GM19467 (cell line): ENCODE measurements around the gene CAPN15.

Experiments
- ATAC-seq: cut with Tn5 transposase; IDR thresholded peaks from one replicate; pipeline ENCODE4 v1.9.1; 2021; ENCODE audit warnings: mild to moderate bottlenecking, moderate library complexity; ENCODE audit not compliant: unreplicated experiment

Gene CAPN15

GRCh38 chr16:524274-525040, 3.1 kb upstream of the CAPN15 start:
- ATAC-seq: no peak

- no peak for ATAC-seq
Measured at GRCh38 chr16:525123-525519, 2.4 kb upstream of the CAPN15 start.

- ATAC-seq: no peak
Measured at GRCh38 chr16:525520-526180, 1.9 kb upstream of the CAPN15 start.

- ATAC-seq: no peak
Measured at GRCh38 chr16:526181-527014, 1.1 kb upstream of the CAPN15 start.

GRCh38 chr16:528111-529011, 849 bp downstream of the CAPN15 start:
- ATAC-seq: peak; percentile 2

GRCh38 chr16:529012-529575, 1.6 kb downstream of the CAPN15 start:
- no peak for ATAC-seq

- no peak for ATAC-seq
Measured at GRCh38 chr16:530111-530817, 2.8 kb downstream of the CAPN15 start.

- no peak for ATAC-seq
Measured at GRCh38 chr16:531494-532125, 4.1 kb downstream of the CAPN15 start.

GRCh38 chr16:533391-534123, 6.0 kb downstream of the CAPN15 start:
- ATAC-seq: no peak

- no peak for ATAC-seq
Measured at GRCh38 chr16:534135-534534, 6.6 kb downstream of the CAPN15 start.

- ATAC-seq: no peak
Measured at GRCh38 chr16:534856-535445, 7.4 kb downstream of the CAPN15 start.

- ATAC-seq: no peak
Measured at GRCh38 chr16:535446-536405, 8.2 kb downstream of the CAPN15 start.

GRCh38 chr16:536746-537145, 9.2 kb downstream of the CAPN15 start:
- ATAC-seq: no peak

- no peak for ATAC-seq
Measured at GRCh38 chr16:537415-538335, 10.2 kb downstream of the CAPN15 start.

GRCh38 chr16:539901-540530, 12.5 kb downstream of the CAPN15 start:
- no peak for ATAC-seq
